ENCODE results near the gene ZNF558.

ZNF558 gene

GRCh38 chr19:8832132-8833021 is at the start of gene ZNF558, which contains the start of gene MBD3L1:
Gene ZNF558 (minus strand): TSS chr19:8832304. CDS start chr19:8822659, 9,645 bp downstream.
Gene MBD3L1 (plus strand): TSS chr19:8832377. CDS start chr19:8842679, 10,302 bp downstream.
- peak; percentile 97 for DNase-seq (ENCODE audit: low read depth)

DNA sequence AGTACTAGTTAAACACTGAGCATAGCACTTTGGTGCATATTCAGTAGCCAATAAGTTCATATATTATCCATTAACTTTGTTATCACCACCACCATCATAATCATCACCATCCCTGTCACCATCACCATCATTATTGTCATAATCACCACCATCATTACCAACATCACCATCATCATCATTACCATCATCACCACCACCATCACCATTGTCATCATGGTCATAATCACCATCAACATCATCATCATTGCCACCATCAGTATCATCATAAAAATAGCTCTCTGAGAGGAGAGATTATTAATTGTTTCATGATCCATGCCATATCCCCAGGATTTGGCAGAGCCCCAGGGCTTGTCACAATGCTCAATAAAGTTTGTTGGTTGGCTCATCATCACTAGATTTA is 49.4 kb upstream of the ZNF558 start:
- DNase-seq (ENCODE audit: low read depth): no peak

DNA sequence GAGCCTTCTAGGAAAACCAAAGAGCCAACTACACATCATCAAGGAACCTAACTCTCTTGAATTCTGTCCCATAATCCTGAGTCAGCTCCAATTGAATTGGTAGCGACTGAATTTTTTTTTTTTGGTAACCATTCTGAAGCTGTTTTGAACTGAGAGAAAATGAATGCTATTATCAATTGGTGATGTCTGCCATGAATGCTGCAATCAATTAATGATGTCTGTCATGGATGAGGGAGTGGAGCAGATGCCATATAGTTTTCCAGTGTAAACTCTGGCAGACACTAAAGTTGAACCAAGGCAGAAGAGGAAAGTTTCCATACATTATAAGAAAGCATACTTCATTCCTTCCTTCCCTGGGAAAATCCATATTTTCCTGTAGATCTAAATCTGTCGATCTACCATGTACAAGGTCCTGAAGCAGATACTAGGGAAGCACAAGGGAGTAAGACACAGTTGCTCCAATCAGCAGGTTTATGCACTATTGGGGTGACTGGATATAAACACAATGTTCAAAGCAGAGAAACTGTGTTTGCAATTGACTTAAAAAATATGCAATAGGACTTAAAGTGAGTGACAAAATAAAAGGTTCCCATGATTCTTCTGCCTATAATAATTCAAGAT is 48.9 kb upstream of the ZNF558 start:
- no peak for DNase-seq (ENCODE audit: low read depth)

DNA sequence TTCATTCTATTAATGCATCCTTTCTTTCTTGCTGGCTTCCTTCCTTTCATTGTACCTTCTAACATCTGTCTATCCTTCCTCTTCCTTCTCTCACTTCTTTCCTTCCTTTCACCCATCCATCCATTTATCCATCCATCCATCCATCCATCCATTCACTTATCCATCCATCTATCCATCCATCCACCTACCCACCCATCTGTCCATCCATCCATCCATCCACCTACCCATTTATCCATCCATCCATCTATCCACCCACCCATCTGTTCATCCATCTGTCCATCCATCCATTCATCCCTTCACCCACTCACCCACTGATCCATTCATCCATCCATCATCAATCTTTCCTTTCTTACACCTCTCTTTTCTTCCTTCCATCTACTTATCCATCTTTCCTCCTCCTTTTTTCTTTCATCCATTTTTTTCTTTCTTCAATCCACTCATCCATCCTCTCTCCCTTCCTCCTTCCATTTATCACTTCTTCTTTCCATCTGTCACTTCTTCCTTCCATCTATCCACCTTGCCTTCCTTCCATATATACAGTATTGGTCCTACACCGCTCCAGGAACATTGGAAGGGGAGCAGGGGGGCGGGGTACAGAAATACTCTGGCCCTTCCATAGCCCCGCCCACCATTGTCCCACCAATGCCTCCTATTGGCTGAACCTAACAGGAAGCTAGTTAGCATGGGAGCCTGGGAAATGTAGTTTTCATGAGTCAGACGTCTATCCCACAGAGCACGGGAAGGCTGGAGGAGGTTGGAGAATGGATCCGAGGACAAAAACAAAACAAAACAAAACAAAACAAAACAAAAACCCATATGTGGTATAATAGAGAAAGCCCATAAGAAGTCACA is 46.0 kb upstream of the ZNF558 start:
- no peak for DNase-seq (ENCODE audit: low read depth)

DNA sequence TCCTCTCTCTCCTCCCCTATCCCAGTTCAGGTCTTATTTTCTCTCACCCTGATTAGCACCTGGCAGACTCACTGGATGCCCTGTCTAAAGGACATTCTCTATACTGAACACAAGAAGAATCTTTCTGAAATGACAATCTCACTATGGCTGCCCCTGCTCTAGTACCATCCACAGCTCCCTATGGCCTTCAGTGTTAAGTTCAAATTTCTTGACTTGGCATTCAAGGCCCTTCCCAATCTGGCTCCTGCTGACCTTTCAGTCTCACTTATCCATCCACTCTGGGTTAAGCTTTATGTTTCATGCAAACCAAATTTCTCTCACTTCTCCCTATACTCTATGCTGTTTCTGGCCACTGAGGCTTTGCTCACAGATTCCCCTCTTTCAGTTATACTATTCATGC is 34.2 kb upstream of the ZNF558 start:
- DNase-seq (ENCODE audit: low read depth): no peak

- no peak for DNase-seq (ENCODE audit: low read depth)
Measured at GRCh38 chr19:8858260-8858659, 26.2 kb upstream of the ZNF558 start.

- DNase-seq (ENCODE audit: low read depth): no peak
Measured at GRCh38 chr19:8850488-8850887, 18.4 kb upstream of the ZNF558 start.

- DNase-seq (ENCODE audit: low read depth): no peak
Measured at GRCh38 chr19:8849232-8849631, 17.1 kb upstream of the ZNF558 start.

GRCh38 chr19:8846819-8847218 is 14.7 kb upstream of the ZNF558 start:
- DNase-seq (ENCODE audit: low read depth): no peak

DNA sequence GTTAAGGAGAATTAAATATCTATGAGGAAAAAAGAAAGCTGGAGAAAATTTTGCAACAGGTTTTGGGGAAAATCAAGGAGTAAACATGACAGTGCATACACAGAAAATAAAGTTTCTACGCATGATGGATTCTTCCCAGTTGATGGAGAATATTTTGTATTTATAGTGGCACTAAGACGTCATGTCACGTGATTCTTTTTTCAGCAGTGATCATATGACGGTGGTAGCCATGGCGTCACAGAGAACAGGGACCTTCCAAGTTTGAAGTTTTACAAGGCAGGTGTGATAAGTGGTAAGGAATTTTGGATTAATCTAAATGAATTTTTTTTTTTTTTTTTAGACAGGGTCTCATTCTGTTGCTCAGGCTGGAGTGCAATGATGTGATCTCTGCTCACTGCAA is 8.6 kb upstream of the ZNF558 start:
- no peak for DNase-seq (ENCODE audit: low read depth)

- DNase-seq (ENCODE audit: low read depth): no peak
Measured at GRCh38 chr19:8835877-8836276, 3.8 kb upstream of the ZNF558 start.

GRCh38 chr19:8835446-8835845 is 3.3 kb upstream of the ZNF558 start:
- DNase-seq (ENCODE audit: low read depth): no peak

DNA sequence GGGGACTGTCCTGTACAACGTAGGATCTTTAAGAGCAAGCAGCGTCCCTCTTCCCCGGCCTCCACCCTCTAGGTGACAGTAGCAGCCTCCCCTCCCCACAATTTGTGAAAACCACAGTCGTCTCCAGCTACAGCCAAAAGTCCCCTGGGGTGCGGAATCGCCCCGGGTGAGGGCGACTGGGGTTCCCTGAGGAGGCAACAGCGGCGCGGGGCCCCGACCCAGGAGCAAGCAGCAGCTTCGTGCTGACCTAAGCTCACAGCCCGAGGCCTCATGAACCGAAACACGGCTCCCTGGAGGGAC is 322 bp downstream of the ZNF558 start:
- DNase-seq (ENCODE audit: low read depth): no peak

DNA sequence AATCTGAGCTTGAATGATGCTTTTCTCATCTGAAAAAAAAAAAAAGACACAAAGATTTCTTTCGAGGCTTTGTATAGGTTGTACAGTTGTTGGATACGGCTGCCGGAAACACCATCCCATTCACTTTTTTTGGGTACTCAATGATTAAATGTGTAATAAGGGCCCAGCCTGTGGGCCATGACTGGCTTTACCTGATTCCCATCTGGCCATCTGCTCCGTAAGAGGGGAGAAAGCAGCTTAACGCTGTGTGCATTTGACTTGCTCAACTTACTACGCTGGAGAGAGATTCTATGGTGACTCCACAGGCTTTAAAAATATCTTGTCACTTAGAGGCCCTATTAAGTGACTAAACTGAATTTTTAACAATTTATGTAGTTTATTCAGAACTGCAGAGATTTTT is 731 bp downstream of the ZNF558 start:
- no peak for DNase-seq (ENCODE audit: low read depth)

DNA sequence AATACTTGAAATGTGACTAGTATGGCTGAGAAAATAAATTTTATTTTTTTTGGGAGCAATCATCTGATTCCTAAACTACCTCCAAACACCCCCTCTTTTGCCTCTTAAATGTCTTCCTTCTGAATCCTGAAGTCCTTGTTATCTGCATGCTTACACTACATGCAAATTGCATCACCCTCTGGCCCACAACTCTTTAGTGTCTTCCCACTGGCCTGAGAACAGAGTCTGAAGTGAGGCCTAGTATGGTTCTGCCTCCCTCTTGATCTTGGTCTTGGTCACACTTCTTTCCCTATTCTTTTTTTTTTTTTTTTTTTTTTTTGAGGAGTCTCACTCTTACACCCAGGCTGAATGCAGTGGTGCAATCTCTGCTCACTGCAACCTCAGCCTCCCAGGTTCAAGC is 4.8 kb downstream of the ZNF558 start:
- DNase-seq (ENCODE audit: low read depth): no peak

DNA sequence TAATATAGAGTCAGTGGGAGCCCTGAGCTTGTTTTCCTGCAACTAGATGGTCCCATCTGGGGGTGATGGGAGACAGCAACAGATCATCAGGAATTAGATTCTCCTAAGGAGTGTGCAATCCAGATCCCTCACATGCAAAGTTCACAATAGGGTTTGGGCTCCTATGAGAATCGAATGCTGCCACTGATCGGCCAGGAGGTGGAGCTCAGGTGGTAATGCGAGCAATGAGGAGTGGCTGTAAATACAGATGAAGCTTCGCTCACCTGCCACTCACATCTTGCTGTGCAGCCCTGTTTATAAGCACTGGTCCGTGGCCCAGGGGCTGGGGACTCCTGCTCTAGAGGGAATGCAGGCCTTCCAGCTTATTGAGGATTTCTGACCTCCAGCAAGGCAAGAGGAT is 5.7 kb downstream of the ZNF558 start:
- DNase-seq (ENCODE audit: low read depth): no peak

DNA sequence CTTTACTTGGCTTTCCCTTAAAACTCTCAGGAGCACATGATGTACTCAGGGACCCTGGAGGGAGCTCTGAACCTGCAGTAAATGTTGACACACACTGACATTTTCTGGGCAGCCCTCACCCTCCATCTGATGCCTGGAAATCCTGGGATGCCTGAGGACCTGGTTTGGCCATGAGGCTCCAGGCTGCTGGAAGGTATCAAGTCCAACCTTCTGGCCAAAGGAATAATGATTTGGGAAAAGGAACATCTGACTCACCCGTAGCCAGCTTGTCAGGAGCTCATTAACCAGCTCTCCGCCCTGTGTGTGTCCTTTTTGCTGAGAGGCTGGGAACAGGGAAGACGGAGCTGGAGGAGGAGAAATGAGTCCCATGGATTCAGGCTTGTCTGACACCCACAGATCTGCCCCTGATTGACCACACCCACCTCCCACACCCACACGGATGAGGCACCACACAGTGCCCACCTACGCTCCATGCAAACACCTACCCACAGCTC is 10.3 kb downstream of the ZNF558 start:
- no peak for DNase-seq (ENCODE audit: low read depth)

DNA sequence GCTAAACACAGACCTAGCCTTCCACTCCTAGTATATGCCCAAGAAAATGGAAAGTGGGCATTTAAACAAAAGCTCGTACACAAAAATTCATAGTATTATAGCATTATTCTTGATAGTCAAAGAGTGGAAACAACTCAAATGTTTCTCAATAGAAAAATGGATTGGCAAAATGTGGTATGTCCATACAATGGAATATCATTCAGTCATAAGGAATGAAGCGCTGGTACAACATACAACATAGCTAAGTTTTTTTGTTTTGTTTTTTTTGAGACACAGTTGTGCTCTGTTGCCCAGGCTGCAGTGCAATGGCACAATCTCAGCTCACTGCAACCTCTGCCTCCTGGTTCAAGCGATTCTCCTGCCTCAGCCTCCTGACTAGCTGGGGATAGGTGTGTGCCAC is 11.9 kb downstream of the ZNF558 start:
- no peak for DNase-seq (ENCODE audit: low read depth)

DNA sequence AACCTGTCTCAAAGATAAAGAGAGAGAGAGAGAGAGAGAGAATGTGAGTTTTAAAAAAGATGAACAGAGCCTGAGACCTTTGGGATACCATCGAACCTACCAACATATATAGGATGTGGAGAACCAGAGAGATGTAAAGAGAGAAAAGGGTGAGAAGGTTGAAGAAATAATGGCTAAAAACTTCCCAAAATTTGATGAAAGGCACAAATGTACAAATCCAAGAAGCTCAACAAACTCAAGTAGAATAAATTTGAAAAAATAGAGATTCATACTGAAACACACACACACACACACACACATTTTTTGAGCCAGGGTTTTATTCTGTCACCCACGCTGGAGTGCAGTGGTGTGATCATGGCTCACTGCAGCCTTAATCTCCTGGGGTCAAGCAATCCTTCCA is 16.3 kb downstream of the ZNF558 start:
- DNase-seq (ENCODE audit: low read depth): no peak

DNA sequence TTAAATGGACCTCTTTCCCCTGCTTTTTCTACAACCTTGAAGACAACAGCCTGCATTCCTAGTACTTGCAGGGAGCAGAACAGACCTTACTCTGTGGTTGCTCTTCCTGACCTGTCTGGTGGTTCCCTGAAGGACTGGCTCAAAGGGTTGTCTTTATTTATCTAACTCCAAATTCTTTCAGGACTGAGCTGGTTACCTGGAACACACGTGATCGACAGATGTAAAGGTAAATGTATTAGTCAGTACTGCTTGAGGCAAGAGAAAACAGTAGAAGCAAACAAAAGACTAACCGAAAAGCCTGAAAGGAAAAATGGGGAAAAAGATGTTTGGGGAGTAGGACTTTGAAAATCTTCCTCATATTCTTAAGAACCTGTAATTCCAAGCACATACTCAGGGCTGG is 17.9 kb downstream of the ZNF558 start:
- DNase-seq (ENCODE audit: low read depth): no peak

GRCh38 chr19:8811315-8812172 is 20.6 kb downstream of the ZNF558 start:
- no peak for DNase-seq (ENCODE audit: low read depth)

DNA sequence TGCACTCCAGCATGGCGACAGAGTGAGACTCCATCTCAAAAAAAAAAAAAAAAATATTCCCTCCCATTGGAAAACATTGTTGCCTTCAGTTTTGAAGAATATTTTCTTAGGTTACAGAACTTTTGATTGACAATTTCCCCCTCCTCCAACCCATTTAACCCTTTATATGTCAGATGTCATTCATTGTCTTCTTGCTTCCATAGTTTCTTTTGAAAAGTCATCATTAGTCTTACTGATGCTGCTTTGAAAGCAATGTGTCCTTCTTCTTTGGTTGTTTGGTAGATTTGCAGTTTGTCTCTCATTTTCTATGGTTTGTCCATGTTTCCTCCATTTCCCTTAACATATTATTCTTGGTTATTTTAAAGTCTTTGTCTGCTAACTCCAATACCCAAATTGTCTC is 25.4 kb downstream of the ZNF558 start:
- DNase-seq (ENCODE audit: low read depth): no peak
